ENCODE results near the gene TBC1D2. TPM values are rescaled to one million over a fixed set of nuclear protein-coding genes. Genes with fewer than 3 reads are reported as not detected.
"Not testable (repeated sequence)": the region's sequence is repeated elsewhere in the genome, so short reads cannot be mapped to it uniquely, and the experiment has no call there.

TBC1D2 gene
- total RNA-seq, 2 donors from 2014 or later, result 3.6 to 3.9 TPM

- H3K27ac Mint-ChIP-seq, result no peak overlapping the region
- no peaks in the 10 kb centered on the region for H3K9me3 Mint-ChIP-seq
- ATAC-seq (no peak), DNase-seq (ENCODE audit: low spot score in 2 of 2) (no peak)
- no peaks in the 10 kb centered on the region for H3K36me3 Mint-ChIP-seq
These were observed 24.7 kb upstream of the TBC1D2 start for GRCh38 chr9:98280162-98280561.

GRCh38 chr9:98276907-98277469 lies 21.5 kb upstream of the TBC1D2 start:
- H3K9me3 Mint-ChIP-seq, result no peaks in the 10 kb centered on the region
- DNase-seq (ENCODE audit: low spot score in 2 of 2) (no peak), ATAC-seq (no peak)
- H3K36me3 Mint-ChIP-seq, result no peaks in the 10 kb centered on the region
- H3K27ac Mint-ChIP-seq, result no peak overlapping the region

- H3K36me3 Mint-ChIP-seq, result no peaks in the 10 kb centered on the region
- DNase-seq (ENCODE audit: low spot score in 2 of 2), result no peak
- H3K9me3 Mint-ChIP-seq, result no peaks in the 10 kb centered on the region
- H3K27ac Mint-ChIP-seq, result no peak overlapping the region
- ATAC-seq, result no peak
These were observed 19.7 kb upstream of the TBC1D2 start for GRCh38 chr9:98275159-98275558.

GRCh38 chr9:98272083-98272482 lies 16.6 kb upstream of the TBC1D2 start:
- DNase-seq (ENCODE audit: low spot score in 2 of 2) (no peak), ATAC-seq (no peak)
- no peaks in the 10 kb centered on the region for H3K36me3 Mint-ChIP-seq
- no peak overlapping the region for H3K27ac Mint-ChIP-seq
- no peaks in the 10 kb centered on the region for H3K9me3 Mint-ChIP-seq

GRCh38 chr9:98271479-98271878 lies 16.0 kb upstream of the TBC1D2 start:
- Mint-ChIP-seq H3K36me3 (no peaks in the 10 kb centered on the region), H3K27ac (no peak overlapping the region), H3K9me3 (no peaks in the 10 kb centered on the region)
- DNase-seq (ENCODE audit: low spot score in 2 of 2) (no peak), ATAC-seq (no peak)

- not testable (repeated sequence) for DNase-seq (ENCODE audit: low spot score in 2 of 2); ATAC-seq; H3K27ac Mint-ChIP-seq; H3K9me3 Mint-ChIP-seq; H3K36me3 Mint-ChIP-seq
These were observed 14.8 kb upstream of the TBC1D2 start for GRCh38 chr9:98270284-98270683.

- not testable (repeated sequence) for H3K9me3 Mint-ChIP-seq; H3K36me3 Mint-ChIP-seq; H3K27ac Mint-ChIP-seq; DNase-seq (ENCODE audit: low spot score in 2 of 2); ATAC-seq
These were observed 14.2 kb upstream of the TBC1D2 start for GRCh38 chr9:98269652-98270051.

GRCh38 chr9:98267556-98267955 lies 12.1 kb upstream of the TBC1D2 start:
- not testable (repeated sequence) for H3K9me3 Mint-ChIP-seq; ATAC-seq; DNase-seq (ENCODE audit: low spot score in 2 of 2); H3K27ac Mint-ChIP-seq; H3K36me3 Mint-ChIP-seq

GRCh38 chr9:98264516-98264915 lies 9.1 kb upstream of the TBC1D2 start:
- H3K27ac Mint-ChIP-seq, result no peak overlapping the region
- no peak for ATAC-seq
- no peaks in the 10 kb centered on the region for H3K9me3 Mint-ChIP-seq

GRCh38 chr9:98263482-98264357 lies 8.3 kb upstream of the TBC1D2 start:
- DNase-seq (ENCODE audit: low spot score in 2 of 2) (peak; percentile 69 to 78), ATAC-seq (peak; percentile 98 to 99)
- H3K36me3 Mint-ChIP-seq, result no peaks in the 10 kb centered on the region
- H3K9me3 Mint-ChIP-seq, result no peaks in the 10 kb centered on the region
- no peak overlapping the region for H3K27ac Mint-ChIP-seq

More at GRCh38 chr9:98264516-98264915, 9.1 kb upstream of the TBC1D2 start:
- no peak for DNase-seq (ENCODE audit: low spot score in 2 of 2)
- no peaks in the 10 kb centered on the region for H3K36me3 Mint-ChIP-seq

GRCh38 chr9:98263080-98263479 lies 7.6 kb upstream of the TBC1D2 start:
- ATAC-seq (no peak), DNase-seq (ENCODE audit: low spot score in 2 of 2) (no peak)
- Mint-ChIP-seq H3K36me3 (no peaks in the 10 kb centered on the region), H3K27ac (no peak overlapping the region), H3K9me3 (no peaks in the 10 kb centered on the region)

GRCh38 chr9:98262056-98262455 lies 6.6 kb upstream of the TBC1D2 start:
- ATAC-seq (no peak), DNase-seq (ENCODE audit: low spot score in 2 of 2) (no peak)
- Mint-ChIP-seq H3K9me3 (no peaks in the 10 kb centered on the region), H3K36me3 (no peaks in the 10 kb centered on the region), H3K27ac (no peak overlapping the region)

- Mint-ChIP-seq H3K36me3 (peaks cover 6% of the 10 kb centered on the region in 2 donors), H3K27ac (no peak overlapping the region), H3K9me3 (no peaks in the 10 kb centered on the region)
- no peak for ATAC-seq
- no peak for DNase-seq (ENCODE audit: low spot score in 2 of 2)
These were observed 5.2 kb upstream of the TBC1D2 start for GRCh38 chr9:98260635-98261034.

GRCh38 chr9:98259791-98260190 lies 4.3 kb upstream of the TBC1D2 start:
- no peak for ATAC-seq
- peaks cover 6% of the 10 kb centered on the region in 2 donors for H3K36me3 Mint-ChIP-seq

GRCh38 chr9:98256756-98257155 lies 1.3 kb upstream of the TBC1D2 start:
- H3K9me3 Mint-ChIP-seq, result no peaks in the 10 kb centered on the region
- H3K27ac Mint-ChIP-seq, result peak overlapping the region; percentile 91 to 99
- DNase-seq (ENCODE audit: low spot score in 2 of 2) (peak in 1 of 2 donors; percentile 11), ATAC-seq (no peak)
- peaks cover 6% of the 10 kb centered on the region in 2 donors for H3K36me3 Mint-ChIP-seq

More at GRCh38 chr9:98259791-98260190, 4.3 kb upstream of the TBC1D2 start:
- peak overlapping the region in 1 of 2 donors; percentile 22 for H3K27ac Mint-ChIP-seq
- DNase-seq (ENCODE audit: low spot score in 2 of 2), result no peak
- no peaks in the 10 kb centered on the region for H3K9me3 Mint-ChIP-seq

GRCh38 chr9:98255061-98255577 lies 330 bp downstream of the TBC1D2 start:
- Mint-ChIP-seq H3K36me3 (peaks cover 6% of the 10 kb centered on the region in 2 donors), H3K27ac (peak overlapping the region in 1 of 2 donors; percentile 91), H3K9me3 (no peaks in the 10 kb centered on the region)
- ATAC-seq (peak; percentile 38 to 42), DNase-seq (ENCODE audit: low spot score in 2 of 2) (no peak)

GRCh38 chr9:98254228-98255060 lies 1.0 kb downstream of the TBC1D2 start:
- ATAC-seq (no peak), DNase-seq (ENCODE audit: low spot score in 2 of 2) (no peak)
- H3K36me3 Mint-ChIP-seq, result peaks cover 6% of the 10 kb centered on the region in 2 donors
- no peak overlapping the region for H3K27ac Mint-ChIP-seq
- H3K9me3 Mint-ChIP-seq, result no peaks in the 10 kb centered on the region

All from activated naive CD4-positive, alpha-beta T cell treated with anti-CD3 and anti-CD28 coated beads, Interleukin-2, amount 50 U/mL, for 72 hours (primary cell).